ENCODE data around the gene SYCE3.
"Not testable (repeated sequence)": the region's sequence is repeated elsewhere in the genome, so short reads cannot be mapped to it uniquely, and the experiment has no call there.

The SYCE3 gene

DNA sequence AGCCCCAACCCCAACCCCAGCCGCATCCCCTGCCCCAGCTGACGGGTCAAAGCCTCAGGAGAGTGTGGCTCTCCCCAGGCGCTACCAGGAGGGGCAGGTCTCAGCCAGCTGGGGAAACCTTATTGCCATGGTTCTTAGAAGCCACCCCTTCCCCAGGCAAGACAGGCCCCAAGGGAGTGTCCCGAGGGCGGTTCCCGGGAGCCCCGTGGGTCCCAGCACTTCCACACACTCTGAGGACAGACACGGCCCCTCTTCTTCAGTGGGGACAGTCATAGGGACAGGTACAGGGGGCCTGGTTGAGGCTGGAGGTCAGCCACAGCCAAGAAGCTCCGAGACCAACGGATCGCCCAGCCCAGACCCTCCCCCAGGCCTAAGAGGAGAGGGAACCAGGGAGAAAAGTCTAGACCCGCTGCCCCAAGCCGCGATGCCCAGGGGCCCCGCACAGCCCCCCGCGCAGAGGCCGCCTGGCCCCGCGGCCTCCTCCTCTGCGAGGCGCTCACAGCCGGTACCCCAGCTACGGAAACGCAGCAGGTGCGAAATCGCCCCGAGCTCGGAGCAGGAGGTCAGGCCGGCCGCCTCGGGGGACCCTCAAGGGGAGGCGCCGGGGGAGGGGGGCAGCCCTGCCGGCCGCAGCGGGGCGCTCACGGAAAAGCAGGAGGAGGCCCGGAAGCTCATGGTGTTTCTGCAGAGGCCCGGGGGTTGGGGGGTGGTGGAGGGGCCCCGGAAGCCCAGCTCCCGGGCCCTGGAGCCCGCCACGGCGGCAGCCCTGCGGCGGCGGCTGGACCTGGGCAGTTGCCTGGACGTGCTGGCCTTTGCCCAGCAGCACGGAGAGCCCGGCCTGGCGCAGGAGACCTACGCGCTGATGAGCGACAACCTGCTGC is 14.4 kb downstream of the SYCE3 start:
- no peak for DNase-seq

DNA sequence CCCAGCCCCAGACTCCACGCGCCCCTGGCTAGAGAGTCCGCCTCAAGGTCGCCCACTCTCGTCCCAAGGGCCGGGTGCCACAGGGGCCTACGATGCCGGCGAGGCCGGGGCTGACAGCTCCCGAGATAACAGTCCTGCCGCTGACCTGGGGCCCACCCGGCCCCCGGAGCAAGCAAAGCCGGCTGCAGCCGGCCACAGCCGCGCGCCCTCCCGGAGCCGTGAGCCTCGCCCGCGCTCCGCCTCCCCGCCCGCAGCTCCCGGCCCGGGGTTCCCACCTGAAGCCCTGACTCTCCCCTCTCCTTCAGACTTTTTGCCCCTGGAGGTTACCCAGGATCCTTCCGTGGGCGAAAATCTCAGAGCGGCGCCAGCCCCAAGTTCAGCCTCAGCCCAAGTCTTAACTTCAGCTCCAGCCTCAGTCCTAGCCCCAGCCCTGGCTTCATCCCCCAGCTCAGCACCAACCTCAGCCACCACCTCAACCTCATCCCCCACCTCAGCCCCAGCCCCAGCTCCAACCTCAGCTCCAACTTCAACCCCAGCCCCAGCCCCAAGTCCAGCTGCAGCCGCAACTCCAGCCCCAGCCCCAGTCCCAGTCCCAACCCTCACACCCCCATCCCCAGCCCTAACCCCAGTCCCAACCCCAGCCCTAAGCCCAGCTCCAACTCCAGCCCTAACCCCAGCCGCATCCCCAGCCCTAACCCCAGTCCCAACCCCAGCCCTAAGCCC is 15.3 kb downstream of the SYCE3 start:
- no peak for DNase-seq

DNA sequence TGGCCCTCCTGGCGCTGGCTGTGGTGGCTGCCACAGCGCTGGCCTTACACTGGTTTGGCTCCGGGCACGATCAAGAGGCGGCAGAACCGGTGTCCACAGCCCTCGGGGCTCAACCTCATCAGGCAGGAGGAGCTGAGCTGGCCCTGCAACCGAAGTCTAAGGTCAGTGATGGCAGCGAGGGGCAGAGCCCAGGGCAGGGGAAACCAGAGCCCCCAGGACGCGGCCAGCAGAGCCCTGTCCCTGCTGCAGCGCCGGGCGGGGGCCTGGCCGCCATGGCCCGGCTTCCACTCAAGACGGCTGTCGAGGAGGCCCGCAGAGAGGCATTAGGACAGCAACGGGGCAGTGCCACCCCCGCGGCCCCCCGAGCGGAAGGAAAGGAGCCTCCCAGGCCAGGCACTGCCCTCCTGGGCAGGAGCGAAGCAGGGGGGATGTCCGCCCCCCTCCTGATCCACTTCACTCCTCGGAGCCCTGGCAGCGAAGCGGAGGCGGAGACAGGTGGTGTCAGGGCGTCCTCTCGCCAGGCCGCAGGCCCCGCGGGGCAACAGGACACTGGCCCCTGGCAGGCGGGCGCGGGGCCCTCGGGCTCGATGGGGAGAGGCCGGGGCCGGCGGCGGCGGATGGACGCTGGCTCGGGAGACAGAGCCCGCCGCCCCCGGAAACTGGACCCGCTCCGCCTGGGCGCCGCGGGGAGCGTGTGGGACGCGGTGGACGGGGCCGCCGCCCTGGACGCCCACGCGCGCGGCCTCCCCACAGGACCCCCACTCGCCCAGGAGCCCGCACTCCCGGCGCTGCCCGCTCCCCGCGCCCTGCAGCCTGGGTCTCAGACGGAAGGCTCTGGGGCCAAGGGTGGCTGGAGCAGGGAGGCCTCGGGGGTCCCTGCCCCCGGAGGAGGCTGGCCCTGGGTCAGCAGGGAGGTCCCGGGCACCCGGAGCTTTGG is 16.1 kb downstream of the SYCE3 start:
- no peak for DNase-seq

GRCh38 chr22:50545522-50546325 is 17.0 kb downstream of the SYCE3 start, which contains the start of gene KLHDC7B:
Gene KLHDC7B (plus strand): TSS chr22:50545899. CDS start chr22:50546244, 345 bp downstream.
- no peak for DNase-seq

- no peak for DNase-seq
Observed at GRCh38 chr22:50544746-50545253, 17.9 kb downstream of the SYCE3 start.

DNA sequence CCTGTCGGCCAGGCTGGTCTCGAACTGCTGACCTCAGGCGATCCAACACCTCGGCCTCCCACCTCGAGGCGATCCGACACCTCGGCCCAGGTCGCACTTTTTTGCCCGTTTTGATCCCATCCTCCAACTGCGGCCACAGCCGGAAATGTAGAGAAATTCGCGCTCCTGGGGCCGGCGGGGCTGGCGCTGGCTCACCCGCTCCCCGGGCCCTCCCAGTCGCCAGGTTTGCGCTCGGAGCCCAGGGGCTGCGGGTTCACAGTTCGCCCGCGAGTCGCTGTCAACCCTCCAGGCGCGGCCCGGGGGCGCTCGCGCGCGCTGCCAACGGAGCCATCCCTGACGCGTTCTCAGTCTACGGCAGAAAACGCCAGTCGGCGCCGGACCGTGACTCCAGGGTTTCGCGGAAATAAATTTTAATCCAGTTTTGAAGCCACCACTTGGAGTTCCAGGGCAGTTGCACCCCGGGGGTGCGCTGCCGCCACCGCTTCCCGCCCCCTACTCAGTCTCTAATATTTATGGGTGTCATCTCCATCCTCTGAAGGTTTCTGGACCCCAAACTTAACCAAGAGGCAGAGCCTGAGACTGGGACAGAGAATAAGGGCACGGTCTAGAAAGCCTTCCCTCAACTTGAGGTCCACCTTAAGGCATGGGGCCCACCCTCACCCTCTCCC is 18.5 kb downstream of the SYCE3 start:
- DNase-seq: no peak

DNA sequence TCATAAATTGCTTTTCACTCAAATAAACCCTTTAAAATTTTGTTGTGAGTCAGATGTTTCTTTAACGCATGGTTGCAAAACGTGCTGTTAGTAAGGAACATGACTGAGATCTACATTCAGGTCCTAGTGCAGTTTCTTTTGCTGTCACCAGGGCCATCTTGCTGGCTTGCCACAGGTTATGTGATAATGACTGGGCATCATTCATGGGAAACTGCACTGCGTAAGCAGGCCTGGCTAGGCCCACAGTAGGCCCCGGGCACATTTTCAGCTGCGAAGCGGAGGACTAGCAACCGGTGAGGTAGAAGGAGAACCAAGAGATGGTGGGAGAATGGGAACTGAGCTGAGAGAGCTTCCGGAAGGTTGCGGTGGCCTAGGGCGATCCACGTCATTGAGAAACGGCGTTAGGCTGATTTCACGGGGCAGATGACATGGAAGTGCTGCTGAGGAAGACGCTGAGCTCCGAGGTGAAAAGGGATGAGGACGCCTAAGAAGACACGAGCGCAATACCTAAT is 20.2 kb downstream of the SYCE3 start:
- no peak for DNase-seq

- not testable (repeated sequence) for DNase-seq
Observed at GRCh38 chr22:50541667-50542026, 21.1 kb downstream of the SYCE3 start.

DNA sequence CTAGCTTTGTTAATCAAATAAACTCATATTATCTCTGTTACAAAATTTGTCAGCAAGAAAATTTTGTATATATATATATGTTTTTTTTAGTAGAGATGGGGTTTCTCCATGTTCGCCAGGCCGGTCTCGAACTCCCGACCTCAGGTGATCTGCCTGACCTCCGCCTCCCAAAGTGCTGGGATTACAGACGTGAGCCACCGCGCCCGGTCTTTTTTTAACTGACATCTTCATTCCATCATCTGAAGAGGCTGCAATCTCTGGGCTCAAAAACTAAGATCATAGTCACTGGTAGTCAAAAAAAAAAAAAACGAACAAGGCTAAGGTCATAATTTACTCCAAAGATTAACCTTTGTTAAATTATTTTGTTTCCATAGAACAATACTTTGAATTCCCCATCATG is 22.3 kb downstream of the SYCE3 start:
- no peak for DNase-seq

- no peak for DNase-seq
Observed at GRCh38 chr22:50537765-50538164, 25.0 kb downstream of the SYCE3 start.

DNA sequence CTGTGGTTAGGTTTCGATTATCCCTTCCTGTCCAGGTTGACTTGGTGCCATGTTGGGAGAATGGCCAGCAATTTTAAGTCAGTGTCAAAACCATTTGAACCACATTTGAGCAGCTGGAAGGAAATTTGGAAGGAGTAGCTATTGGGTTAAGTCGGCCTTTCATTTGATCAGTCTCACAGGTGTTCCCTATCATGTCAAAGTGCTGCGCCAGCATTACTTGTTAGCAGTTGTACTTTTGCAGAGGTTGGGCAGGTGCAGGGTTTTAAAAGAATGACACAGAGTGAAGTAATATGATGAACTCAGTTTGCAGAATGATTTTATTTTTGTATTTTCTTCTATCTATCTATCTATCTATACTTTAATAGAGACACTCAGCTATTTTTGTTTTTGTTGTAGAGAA is 26.5 kb downstream of the SYCE3 start:
- DNase-seq: no peak

DNA sequence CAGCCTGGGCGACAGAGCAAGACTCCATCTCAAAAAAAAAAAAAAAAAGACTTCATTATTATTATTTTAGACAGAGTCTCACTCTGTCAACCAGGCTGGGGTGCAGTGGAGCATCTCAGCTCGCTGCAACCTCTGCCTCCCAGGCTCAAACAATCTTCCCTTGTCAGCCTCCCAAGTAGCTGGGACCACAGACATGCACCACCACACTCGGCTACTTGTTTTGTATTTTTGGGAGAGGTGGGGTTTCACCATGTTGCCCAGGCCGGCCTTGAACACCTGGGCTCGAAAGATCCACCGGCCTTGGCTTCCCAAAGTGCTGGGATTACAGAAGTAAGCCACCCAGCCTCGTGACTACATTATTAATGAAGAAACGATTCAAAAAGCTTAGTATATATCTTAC is 27.6 kb downstream of the SYCE3 start:
- no peak for DNase-seq

GRCh38 chr22:50533856-50534711 is 28.6 kb downstream of the SYCE3 start:
- DNase-seq: not testable (repeated sequence)

DNA sequence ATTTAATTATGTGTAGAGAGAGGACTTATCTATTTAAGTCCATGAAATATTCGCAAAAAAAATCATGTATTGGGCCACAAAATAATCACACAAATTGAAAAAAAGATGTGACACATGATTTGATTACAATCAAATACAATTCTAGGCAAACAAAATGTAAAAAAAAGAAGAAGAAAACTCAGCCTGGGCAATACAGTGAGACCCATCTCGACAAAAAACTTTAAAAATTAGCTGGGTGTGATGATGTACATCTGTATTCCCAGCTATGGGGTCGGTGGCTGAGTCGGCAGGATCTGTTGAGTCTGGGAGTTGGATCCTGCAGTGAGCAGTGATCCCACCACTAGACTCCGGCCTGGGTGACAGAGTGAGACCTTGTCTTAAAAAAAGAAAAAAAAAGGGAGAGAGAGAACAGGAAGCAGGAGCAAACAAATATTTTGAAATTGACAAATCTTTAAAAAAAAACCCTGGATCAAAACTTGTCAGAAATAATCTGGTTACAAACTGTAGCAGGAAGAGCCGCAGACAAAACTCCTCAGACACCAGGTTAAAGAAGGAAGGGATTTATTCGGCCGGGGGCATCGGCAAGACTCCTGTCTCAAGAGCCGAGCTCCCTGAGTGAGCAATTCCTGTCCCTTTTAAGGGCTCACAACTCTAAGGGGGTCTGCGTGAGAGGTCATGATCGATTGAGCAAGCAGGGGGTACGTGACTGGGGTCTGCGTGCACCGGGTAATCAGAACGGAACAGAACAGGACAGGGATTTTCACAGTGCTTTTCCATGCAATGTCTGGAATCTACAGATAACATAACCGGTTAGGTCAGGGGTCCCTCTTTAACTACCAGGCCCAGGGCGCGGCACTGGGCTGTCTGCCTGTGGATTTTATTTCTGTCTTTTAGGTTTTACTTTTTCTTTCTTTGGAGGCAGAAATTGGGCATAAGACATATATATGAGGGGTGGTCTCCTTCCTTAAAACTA is 29.6 kb downstream of the SYCE3 start:
- DNase-seq: no peak

DNA sequence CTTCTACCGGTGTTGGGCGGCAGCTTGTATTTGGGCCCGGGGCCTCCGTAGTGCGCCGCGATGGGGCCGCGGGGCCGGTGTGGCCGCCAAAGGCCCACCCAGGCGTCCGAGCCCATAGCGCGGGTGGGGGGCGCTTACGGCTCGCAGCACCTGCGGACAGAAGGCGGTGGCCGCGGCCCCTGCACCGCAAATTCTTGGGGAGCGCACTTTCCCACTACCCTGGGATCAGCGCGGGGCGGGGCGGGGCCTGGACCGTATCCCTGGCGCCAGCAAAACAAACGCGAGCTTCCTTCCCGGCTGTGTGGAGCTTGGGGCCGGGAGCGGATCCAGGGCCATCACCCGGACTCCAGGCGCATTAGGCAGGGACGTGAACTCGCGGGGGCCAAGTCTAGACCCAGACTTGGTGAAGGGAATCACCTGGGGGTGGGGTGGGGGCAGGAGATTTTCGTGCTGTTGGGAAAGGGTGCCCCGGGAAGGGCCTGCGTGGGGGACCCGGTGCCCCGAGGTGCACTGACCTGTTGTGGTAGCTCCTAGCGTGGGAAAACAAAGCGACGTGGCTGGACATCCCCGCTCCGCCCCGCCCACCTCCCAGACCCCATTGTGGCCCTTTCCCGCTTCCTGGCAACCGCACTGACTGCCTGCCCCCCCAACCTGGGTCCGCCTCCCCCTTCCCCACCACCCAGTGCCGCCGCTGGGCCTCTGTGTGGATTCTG is 30.6 kb downstream of the SYCE3 start:
- DNase-seq: no peak

- DNase-seq: no peak
Observed at GRCh38 chr22:50531546-50531961, 31.2 kb downstream of the SYCE3 start.

DNA sequence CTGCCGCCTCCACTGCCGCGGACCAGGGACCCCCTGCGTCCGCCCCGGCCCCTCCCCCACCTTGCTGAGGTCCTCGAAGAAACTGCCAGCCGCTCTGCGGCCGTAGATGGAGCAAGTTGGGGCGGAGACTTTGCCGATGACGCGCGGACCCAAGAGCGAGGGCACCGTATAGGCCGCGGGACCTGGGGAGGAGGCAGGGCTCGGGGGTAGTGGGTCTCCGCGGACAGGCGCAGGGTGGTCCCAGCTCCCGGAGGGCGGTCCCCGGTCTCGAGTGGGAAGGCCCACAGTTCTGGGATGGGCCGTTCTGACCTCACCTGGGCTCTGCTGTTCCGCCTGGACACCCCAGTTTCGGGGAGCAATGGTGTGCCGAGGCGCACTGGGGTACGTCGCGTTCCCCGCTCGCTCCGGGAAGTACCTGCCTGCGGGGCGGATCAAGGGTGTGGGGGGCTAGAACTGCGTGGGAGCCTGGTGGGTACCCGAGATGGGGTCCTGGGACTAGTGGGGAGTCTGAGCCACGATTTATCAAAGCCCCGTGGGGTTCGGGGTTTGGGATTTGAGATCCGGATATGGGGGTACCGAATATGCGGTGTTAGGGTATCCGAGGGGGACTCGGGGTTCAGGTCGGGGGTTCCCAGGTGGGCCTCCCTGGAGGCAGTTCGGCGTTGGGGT is 31.7 kb downstream of the SYCE3 start:
- no peak for DNase-seq

GRCh38 chr22:50530580-50530876 is 32.2 kb downstream of the SYCE3 start:
- no peak for DNase-seq
